Fibroblast of skin of back (primary cell): ENCODE results near the gene CASZ1.

Source experiments
- DNase-seq: peaks from one replicate; pipeline ENCODE4 v3.0.0-alpha.2; 2013

The CASZ1 gene

GRCh38 chr1:10745886-10746455 is 50.5 kb downstream of the CASZ1 start:
- no peak for DNase-seq

GRCh38 chr1:10745383-10745782 is 51.1 kb downstream of the CASZ1 start:
- DNase-seq, result no peak

GRCh38 chr1:10744654-10745238 is 51.7 kb downstream of the CASZ1 start:
- no peak for DNase-seq

GRCh38 chr1:10744029-10744428 is 52.4 kb downstream of the CASZ1 start:
- DNase-seq, result no peak

GRCh38 chr1:10741696-10742095 is 54.8 kb downstream of the CASZ1 start:
- no peak for DNase-seq

- DNase-seq, result no peak
These were observed 56.3 kb downstream of the CASZ1 start for GRCh38 chr1:10740123-10740522.

GRCh38 chr1:10739589-10739988 is 56.9 kb downstream of the CASZ1 start:
- no peak for DNase-seq

- DNase-seq, result no peak
These were observed 58.1 kb downstream of the CASZ1 start for GRCh38 chr1:10738061-10739058.

- no peak for DNase-seq
These were observed 58.8 kb downstream of the CASZ1 start for GRCh38 chr1:10737651-10738050.

- DNase-seq, result no peak
These were observed 59.5 kb downstream of the CASZ1 start for GRCh38 chr1:10736634-10737586.

- no peak for DNase-seq
These were observed 60.7 kb downstream of the CASZ1 start for GRCh38 chr1:10735563-10736305.

- no peak for DNase-seq
These were observed 61.4 kb downstream of the CASZ1 start for GRCh38 chr1:10734962-10735544.

GRCh38 chr1:10734375-10734774 is 62.1 kb downstream of the CASZ1 start:
- DNase-seq, result no peak

GRCh38 chr1:10733474-10734366 is 62.7 kb downstream of the CASZ1 start:
- no peak for DNase-seq

GRCh38 chr1:10730985-10731384 is 65.5 kb downstream of the CASZ1 start:
- peak; percentile 92 for DNase-seq

- no peak for DNase-seq
These were observed 67.6 kb downstream of the CASZ1 start for GRCh38 chr1:10728595-10729410.

- DNase-seq, result no peak
These were observed 68.7 kb downstream of the CASZ1 start for GRCh38 chr1:10727751-10728232.

GRCh38 chr1:10726355-10726754 is 70.1 kb downstream of the CASZ1 start:
- DNase-seq, result no peak
